ENCODE data around the gene HSF4.

The HSF4 gene

GRCh38 chr16:67128417-67128816 is 36.1 kb upstream of the HSF4 start:
- no peak overlapping the region for H2AFZ ChIP-seq (ENCODE audit: low read length)
- H3K4me3 ChIP-seq (ENCODE audit: low read length, poor library complexity, severe bottlenecking), result no peak overlapping the region
- no peaks in the 10 kb centered on the region for H3K27me3 ChIP-seq (ENCODE audit: insufficient read depth, low read length, poor library complexity, severe bottlenecking)
- no peaks in the 10 kb centered on the region for H3K9me2 ChIP-seq (replicated peaks; ENCODE audit: low read depth, low read length)
- H3K9me3 ChIP-seq (ENCODE audit: insufficient read depth, low read depth, low read length), result no peaks in the 10 kb centered on the region
- TF ChIP-seq EZH2phosphoT487 (IDR thresholded peaks at IDR 0.05; ENCODE audit: borderline replicate concordance), result no peak
- TF ChIP-seq CTCF (conservative IDR thresholded peaks at IDR 0.05; ENCODE audit: low read length), result no peak
- no peak overlapping the region for H3K9ac ChIP-seq (ENCODE audit: low read depth, low read length, poor library complexity, severe bottlenecking)
- no peaks in the 10 kb centered on the region for H3K79me2 ChIP-seq (ENCODE audit: insufficient read depth, low read length)
- peaks cover 47% of the 10 kb centered on the region; the same call in 1 of the 2 replicates for H3K36me3 ChIP-seq (ENCODE audit: insufficient read depth, low read length)
- H3K4me2 ChIP-seq (ENCODE audit: low read depth, low read length, poor library complexity, severe bottlenecking), result no peak overlapping the region
- H3F3A ChIP-seq (ENCODE audit: low read depth), result no peaks in the 10 kb centered on the region
- no peaks in the 10 kb centered on the region for H4K20me1 ChIP-seq (ENCODE audit: insufficient read depth, low read length, poor library complexity, severe bottlenecking)
- no peaks in the 10 kb centered on the region for H3K4me1 ChIP-seq (ENCODE audit: insufficient read depth, low read length, poor library complexity, severe bottlenecking)

- H3F3A ChIP-seq (ENCODE audit: low read depth), result no peaks in the 10 kb centered on the region
- no peak overlapping the region for H3K4me3 ChIP-seq (ENCODE audit: low read length, poor library complexity, severe bottlenecking)
- H3K79me2 ChIP-seq (ENCODE audit: insufficient read depth, low read length), result no peaks in the 10 kb centered on the region
- no peaks in the 10 kb centered on the region for H3K9me3 ChIP-seq (ENCODE audit: insufficient read depth, low read depth, low read length)
- H3K4me1 ChIP-seq (ENCODE audit: insufficient read depth, low read length, poor library complexity, severe bottlenecking), result no peaks in the 10 kb centered on the region
- H3K27me3 ChIP-seq (ENCODE audit: insufficient read depth, low read length, poor library complexity, severe bottlenecking), result no peaks in the 10 kb centered on the region
- H4K20me1 ChIP-seq (ENCODE audit: insufficient read depth, low read length, poor library complexity, severe bottlenecking), result no peaks in the 10 kb centered on the region
- H3K9ac ChIP-seq (ENCODE audit: low read depth, low read length, poor library complexity, severe bottlenecking), result no peak overlapping the region
- peaks cover 43% of the 10 kb centered on the region; the same call in 1 of the 2 replicates for H3K36me3 ChIP-seq (ENCODE audit: insufficient read depth, low read length)
- no peak overlapping the region for H2AFZ ChIP-seq (ENCODE audit: low read length)
- H3K4me2 ChIP-seq (ENCODE audit: low read depth, low read length, poor library complexity, severe bottlenecking), result no peak overlapping the region
- TF ChIP-seq EZH2phosphoT487 (IDR thresholded peaks at IDR 0.05; ENCODE audit: borderline replicate concordance) (no peak), CTCF (conservative IDR thresholded peaks at IDR 0.05; ENCODE audit: low read length) (no peak)
- H3K9me2 ChIP-seq (replicated peaks; ENCODE audit: low read depth, low read length), result no peaks in the 10 kb centered on the region
Observed at GRCh38 chr16:67128887-67129286, 35.7 kb upstream of the HSF4 start.

GRCh38 chr16:67129422-67129821 is 35.1 kb upstream of the HSF4 start:
- peaks cover 44% of the 10 kb centered on the region; the same call in 1 of the 2 replicates for H3K36me3 ChIP-seq (ENCODE audit: insufficient read depth, low read length)
- H3K79me2 ChIP-seq (ENCODE audit: insufficient read depth, low read length), result no peaks in the 10 kb centered on the region
- no peak overlapping the region for H3K4me2 ChIP-seq (ENCODE audit: low read depth, low read length, poor library complexity, severe bottlenecking)
- no peaks in the 10 kb centered on the region for H3K9me2 ChIP-seq (replicated peaks; ENCODE audit: low read depth, low read length)
- H3K27me3 ChIP-seq (ENCODE audit: insufficient read depth, low read length, poor library complexity, severe bottlenecking), result no peaks in the 10 kb centered on the region
- H3K4me1 ChIP-seq (ENCODE audit: insufficient read depth, low read length, poor library complexity, severe bottlenecking), result no peaks in the 10 kb centered on the region
- H3K9ac ChIP-seq (ENCODE audit: low read depth, low read length, poor library complexity, severe bottlenecking), result no peak overlapping the region
- H4K20me1 ChIP-seq (ENCODE audit: insufficient read depth, low read length, poor library complexity, severe bottlenecking), result no peaks in the 10 kb centered on the region
- TF ChIP-seq CTCF (conservative IDR thresholded peaks at IDR 0.05; ENCODE audit: low read length), result no peak
- no peak for TF ChIP-seq EZH2phosphoT487 (IDR thresholded peaks at IDR 0.05; ENCODE audit: borderline replicate concordance)
- no peaks in the 10 kb centered on the region for H3F3A ChIP-seq (ENCODE audit: low read depth)
- no peaks in the 10 kb centered on the region for H3K9me3 ChIP-seq (ENCODE audit: insufficient read depth, low read depth, low read length)
- no peak overlapping the region for H2AFZ ChIP-seq (ENCODE audit: low read length)
- no peak overlapping the region for H3K4me3 ChIP-seq (ENCODE audit: low read length, poor library complexity, severe bottlenecking)

Measured in Loucy (cell line).